ENCODE data around the gene COL6A1.

COL6A1 gene

GRCh38 chr21:45977396-45977795, 4.2 kb upstream of the COL6A1 start:
- Histone ChIP-seq H3K27me3 (replicated peaks) (no peaks in the 10 kb centered on the region), H3K36me3 (replicated peaks) (no peaks in the 10 kb centered on the region), H3K4me3 (ENCODE audit: low read depth, low read length) (no peak overlapping the region), H3K27ac (no peak overlapping the region)
- TF ChIP-seq CTCF (IDR thresholded peaks at IDR 0.05; ENCODE audit: low read depth, low read length, missing control alignments) = no peak
- no peak for DNase-seq
- in situ Hi-C loops (cut with HindIII; ENCODE audit: low pct_ligation_motif_present, low sequenced_read_pairs) = no loop called here

- in situ Hi-C loops (cut with HindIII; ENCODE audit: low pct_ligation_motif_present, low sequenced_read_pairs) = no loop called here
- H3K27me3 ChIP-seq (replicated peaks) = no peaks in the 10 kb centered on the region
- H3K4me3 ChIP-seq (ENCODE audit: low read depth, low read length) = no peak overlapping the region
- peaks cover 3% of the 10 kb centered on the region for H3K36me3 ChIP-seq (replicated peaks)
- no peak overlapping the region for H3K27ac ChIP-seq
- DNase-seq = no peak
- no peak for TF ChIP-seq CTCF (IDR thresholded peaks at IDR 0.05; ENCODE audit: low read depth, low read length, missing control alignments)
Measured at GRCh38 chr21:45979141-45979631, 2.4 kb upstream of the COL6A1 start.

DNA sequence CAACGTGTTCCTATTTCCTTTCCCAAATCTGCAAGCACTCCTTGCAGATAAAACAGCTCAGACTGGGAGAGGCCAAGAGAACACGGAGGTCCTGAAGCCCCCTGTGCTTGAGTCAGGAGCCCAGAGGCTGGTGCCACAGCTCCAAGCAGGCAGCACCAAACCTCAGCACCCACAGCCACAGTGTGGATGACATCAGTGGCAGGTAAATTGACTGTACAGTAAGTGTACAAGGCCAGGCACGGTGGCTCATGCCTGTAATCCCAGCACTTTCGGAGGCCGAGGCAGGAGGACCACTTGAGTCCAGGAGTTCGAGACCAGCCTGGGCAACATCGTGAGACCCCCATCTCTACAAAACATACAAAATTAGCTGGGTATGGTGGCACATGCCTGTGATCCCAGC, 1.9 kb upstream of the COL6A1 start:
- Histone ChIP-seq H3K36me3 (replicated peaks) (peaks cover 8% of the 10 kb centered on the region), H3K27me3 (replicated peaks) (no peaks in the 10 kb centered on the region), H3K4me3 (ENCODE audit: low read depth, low read length) (no peak overlapping the region), H3K27ac (no peak overlapping the region)
- TF ChIP-seq CTCF (IDR thresholded peaks at IDR 0.05; ENCODE audit: low read depth, low read length, missing control alignments) = no peak
- no peak for DNase-seq
- in situ Hi-C loops (cut with HindIII; ENCODE audit: low pct_ligation_motif_present, low sequenced_read_pairs) = no loop called here

DNA sequence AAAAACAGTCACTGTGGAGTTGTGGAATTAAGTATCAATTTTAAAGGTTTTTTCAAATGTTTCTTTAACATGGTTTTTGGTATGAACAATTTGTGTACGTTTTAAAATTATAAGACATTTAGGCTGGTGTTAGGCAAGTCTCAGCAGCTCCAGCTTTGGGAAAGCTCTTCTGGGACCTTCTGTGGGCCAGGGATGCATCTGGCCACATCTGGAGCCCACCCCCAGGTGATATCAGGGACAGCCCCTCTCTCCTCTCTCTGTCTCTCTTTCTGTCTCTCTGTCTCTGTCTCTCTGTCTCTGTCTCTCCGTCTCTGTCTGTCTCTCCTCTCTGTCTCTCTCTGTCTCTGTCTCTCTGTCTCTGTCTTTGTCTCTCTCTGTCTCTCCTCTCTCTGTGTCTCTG, 1.3 kb upstream of the COL6A1 start:
- TF ChIP-seq CTCF (IDR thresholded peaks at IDR 0.05; ENCODE audit: low read depth, low read length, missing control alignments) = no peak
- no peak for DNase-seq
- no peaks in the 10 kb centered on the region for H3K27me3 ChIP-seq (replicated peaks)
- H3K36me3 ChIP-seq (replicated peaks) = peaks cover 14% of the 10 kb centered on the region
- in situ Hi-C loops (cut with HindIII; ENCODE audit: low pct_ligation_motif_present, low sequenced_read_pairs) = no loop called here
- no peak overlapping the region for H3K4me3 ChIP-seq (ENCODE audit: low read depth, low read length)
- no peak overlapping the region for H3K27ac ChIP-seq

GRCh38 chr21:45980697-45981096, 873 bp upstream of the COL6A1 start:
- DNase-seq = no peak
- Histone ChIP-seq H3K36me3 (replicated peaks) (peaks cover 18% of the 10 kb centered on the region), H3K4me3 (ENCODE audit: low read depth, low read length) (peak overlapping the region; percentile 47), H3K27me3 (replicated peaks) (no peaks in the 10 kb centered on the region), H3K27ac (peak overlapping the region; percentile 80)
- in situ Hi-C loops (cut with HindIII; ENCODE audit: low pct_ligation_motif_present, low sequenced_read_pairs) = no loop called here
- no peak for TF ChIP-seq CTCF (IDR thresholded peaks at IDR 0.05; ENCODE audit: low read depth, low read length, missing control alignments)

DNA sequence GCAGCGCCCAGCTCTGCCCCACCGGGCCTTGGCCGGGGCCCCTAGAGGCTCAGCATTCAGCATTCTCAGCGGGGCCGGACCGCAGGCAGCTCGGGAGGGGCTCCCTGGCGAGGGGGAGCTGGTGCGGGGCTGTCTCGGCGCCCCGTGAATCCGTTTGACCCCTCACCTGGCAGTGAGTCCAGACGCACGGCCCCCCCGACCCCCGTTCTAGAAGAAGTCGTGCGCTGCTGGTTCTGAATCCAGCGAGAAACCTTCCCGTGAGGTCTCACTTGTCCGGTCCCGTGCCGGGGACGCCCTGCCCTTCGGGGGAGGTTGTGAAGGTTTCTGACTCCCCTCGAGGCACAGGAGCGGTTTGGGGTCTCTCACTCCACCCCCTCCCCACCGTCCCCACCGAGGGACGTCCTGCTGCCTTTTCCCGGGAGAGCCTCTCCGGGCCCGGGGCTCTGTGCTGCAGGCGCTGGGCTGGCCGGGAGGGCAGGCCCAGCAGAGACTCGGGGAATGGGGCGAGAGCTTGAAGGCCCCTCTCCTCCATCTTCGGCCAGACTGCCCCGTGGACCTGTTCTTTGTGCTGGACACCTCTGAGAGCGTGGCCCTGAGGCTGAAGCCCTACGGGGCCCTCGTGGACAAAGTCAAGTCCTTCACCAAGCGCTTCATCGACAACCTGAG, 655 bp downstream of the COL6A1 start:
- H3K27ac ChIP-seq = peak overlapping the region; percentile 76
- peak overlapping the region; percentile 99 for H3K4me3 ChIP-seq (ENCODE audit: low read depth, low read length)
- TF ChIP-seq CTCF (IDR thresholded peaks at IDR 0.05; ENCODE audit: low read depth, low read length, missing control alignments) = no peak
- in situ Hi-C loops (cut with HindIII; ENCODE audit: low pct_ligation_motif_present, low sequenced_read_pairs) = no loop called here
- H3K36me3 ChIP-seq (replicated peaks) = peaks cover 33% of the 10 kb centered on the region
- DNase-seq = no peak
- no peaks in the 10 kb centered on the region for H3K27me3 ChIP-seq (replicated peaks)

Measured in brain microvascular endothelial cell (primary cell).